Umbilical cord (tissue), 2 donors: ENCODE data around the gene CADM1. TPM values are rescaled to one million over a fixed set of nuclear protein-coding genes. Genes with fewer than 3 reads are reported as not detected.
A peak's percentile ranks its signal among the peaks of the same experiment; 100 is the strongest.

Experiments used
- DNase-seq: peaks from one replicate; pipeline ENCODE4 v3.0.0-alpha.2; 2015; ENCODE audit warnings: low spot score
- total RNA-seq: library from RNA; depleted of rRNA; stranded (reverse); fragments of >200 nt; gene quantifications from one replicate; pipeline ENCODE4 v1.2.3, GENCODE V29; 2014; ENCODE audit warnings: low replicate concordance; ENCODE audit not compliant: insufficient read depth

CADM1 gene
- total RNA-seq, 1 donor from 2014 or later: 68.1 TPM

- no peak for DNase-seq
These were observed 97.8 kb downstream of the CADM1 start for GRCh38 chr11:115406404-115406803.

GRCh38 chr11:115398333-115399080 is 105.7 kb downstream of the CADM1 start:
- DNase-seq: no peak

DNA sequence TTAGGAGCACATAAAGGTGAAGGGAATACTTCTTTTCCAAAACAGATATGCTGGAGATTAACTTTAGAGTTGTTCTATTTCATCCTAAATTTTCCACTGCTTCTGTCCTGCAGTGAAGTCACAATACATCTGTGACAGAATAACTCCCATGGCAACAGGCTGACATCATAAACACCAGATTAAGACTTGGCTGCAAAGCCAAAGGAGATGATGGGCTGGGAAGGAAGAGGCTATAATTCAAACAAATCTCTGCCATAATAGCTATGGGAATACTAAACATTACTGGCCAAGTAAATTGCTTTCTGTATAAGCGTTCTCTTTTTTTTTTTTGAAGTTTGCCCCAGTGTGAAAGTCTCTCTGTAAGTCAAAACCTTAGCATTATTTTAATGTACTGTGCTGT is 107.7 kb downstream of the CADM1 start:
- peak; percentile 73 for DNase-seq

DNA sequence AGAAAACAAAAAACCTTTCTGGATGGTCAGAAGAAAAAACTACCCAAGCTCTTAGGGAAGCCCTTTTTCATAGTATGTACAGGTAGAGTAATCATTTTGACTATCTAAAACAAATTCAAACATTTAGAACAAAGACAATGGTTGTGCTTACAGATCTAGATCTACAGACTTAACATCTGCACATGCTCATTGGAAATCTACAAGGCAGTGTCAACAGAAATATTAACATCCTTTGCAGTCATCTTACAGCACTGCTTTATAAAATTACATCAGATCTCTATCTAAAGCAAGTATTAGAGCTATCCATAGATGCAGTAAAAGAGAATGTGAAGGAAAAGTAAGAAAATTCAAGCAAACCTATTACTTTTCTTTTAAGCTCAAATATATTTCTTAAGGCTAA is 110.3 kb downstream of the CADM1 start:
- no peak for DNase-seq

DNA sequence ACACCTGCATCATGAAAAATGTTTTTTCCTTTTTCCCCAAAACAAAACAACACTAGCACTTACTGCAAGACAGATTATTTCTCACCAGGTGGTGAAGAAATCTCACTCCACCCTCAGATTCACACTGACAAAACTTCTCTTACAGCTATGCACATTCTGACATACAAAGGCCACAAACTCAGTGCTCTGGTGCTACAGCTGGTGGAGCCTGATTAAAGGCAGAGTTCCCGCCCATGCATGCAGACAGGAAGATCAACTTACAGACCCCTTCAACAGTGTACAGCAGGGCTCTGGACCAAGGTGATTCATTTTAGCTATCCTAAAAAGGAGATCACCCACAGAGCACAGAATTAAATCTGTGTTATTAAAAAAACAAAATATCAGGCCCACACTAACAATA is 112.6 kb downstream of the CADM1 start:
- DNase-seq: no peak

GRCh38 chr11:115391160-115391559 is 113.1 kb downstream of the CADM1 start:
- DNase-seq: no peak

- no peak for DNase-seq
These were observed 113.8 kb downstream of the CADM1 start for GRCh38 chr11:115390441-115390840.

DNA sequence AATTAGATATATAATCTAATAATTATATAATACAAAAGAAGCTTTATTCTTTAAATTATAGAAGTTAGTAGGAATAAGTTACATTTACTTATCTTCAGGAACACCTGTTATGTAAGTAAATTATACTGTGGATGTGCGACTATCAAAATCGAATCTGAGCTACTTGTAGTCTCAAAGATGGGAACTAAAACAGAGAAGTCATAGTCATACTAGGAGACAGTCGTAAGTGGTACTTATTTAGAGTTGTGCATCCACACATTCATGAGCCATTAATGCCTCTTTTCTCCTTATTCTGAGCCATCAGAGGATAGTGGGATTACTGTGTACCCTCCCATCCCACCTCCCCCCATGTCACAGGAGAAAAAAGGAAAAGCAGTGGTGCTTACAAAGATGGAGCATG is 114.4 kb downstream of the CADM1 start:
- DNase-seq: no peak

GRCh38 chr11:115385226-115385625 is 119.0 kb downstream of the CADM1 start:
- DNase-seq: no peak

GRCh38 chr11:115384236-115384635 is 120.0 kb downstream of the CADM1 start:
- no peak for DNase-seq

GRCh38 chr11:115383431-115383830 is 120.8 kb downstream of the CADM1 start:
- DNase-seq: no peak

- DNase-seq: peak; percentile 61
These were observed 124.7 kb downstream of the CADM1 start for GRCh38 chr11:115379528-115379927.

- DNase-seq: no peak
These were observed 125.7 kb downstream of the CADM1 start for GRCh38 chr11:115378557-115378956.

GRCh38 chr11:115377882-115378296 is 126.3 kb downstream of the CADM1 start:
- no peak for DNase-seq

GRCh38 chr11:115368616-115369015 is 135.6 kb downstream of the CADM1 start:
- DNase-seq: no peak

- no peak for DNase-seq
These were observed 137.4 kb downstream of the CADM1 start for GRCh38 chr11:115366826-115367225.

DNA sequence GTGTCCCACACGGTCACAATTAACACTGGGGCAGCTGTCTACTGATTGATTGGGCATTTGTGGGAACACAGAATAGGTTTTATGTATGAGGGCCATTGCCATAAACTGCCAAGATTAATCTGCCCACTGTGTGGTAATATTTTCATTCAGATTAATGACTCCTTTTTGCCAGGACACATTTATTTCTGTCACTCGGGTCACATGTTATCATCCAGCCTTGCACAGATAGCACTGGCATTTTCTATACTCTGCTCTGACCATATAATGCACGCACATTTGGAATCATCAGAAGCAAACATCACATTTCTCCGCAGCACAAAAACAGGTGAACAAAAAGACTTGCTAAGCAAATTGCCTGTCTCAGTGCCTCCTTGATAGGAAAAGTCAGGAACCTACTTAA is 138.3 kb downstream of the CADM1 start:
- DNase-seq: no peak

GRCh38 chr11:115364896-115365295 is 139.3 kb downstream of the CADM1 start:
- DNase-seq: no peak

GRCh38 chr11:115363921-115364320 is 140.3 kb downstream of the CADM1 start:
- DNase-seq: peak; percentile 18

- DNase-seq: no peak
These were observed 140.8 kb downstream of the CADM1 start for GRCh38 chr11:115363426-115363825.

DNA sequence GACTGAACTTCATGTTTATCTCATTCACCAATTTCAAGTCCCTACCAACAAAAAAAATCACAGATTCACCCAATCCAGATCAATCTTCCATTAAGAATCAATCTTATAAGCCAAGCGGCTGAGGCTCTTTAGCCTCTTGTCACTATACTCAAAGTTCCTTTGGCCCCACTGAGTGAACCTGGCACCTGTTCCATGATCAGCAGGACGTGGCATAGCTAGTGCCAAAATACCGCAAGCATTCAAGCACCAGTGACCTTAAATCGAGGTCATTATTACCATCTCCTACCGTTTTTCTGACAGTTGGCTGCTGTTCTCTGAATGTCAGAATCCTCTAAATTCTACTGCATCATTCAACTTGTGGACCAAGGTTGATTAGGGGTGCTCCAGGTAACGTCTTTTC is 141.2 kb downstream of the CADM1 start:
- DNase-seq: no peak

GRCh38 chr11:115361025-115361424 is 143.2 kb downstream of the CADM1 start:
- no peak for DNase-seq

- DNase-seq: peak; percentile 9
These were observed 143.9 kb downstream of the CADM1 start for GRCh38 chr11:115360186-115360824.
